Uterus (tissue), 4 donors: ENCODE measurements around the gene YJEFN3. TPM values are rescaled to one million over a fixed set of nuclear protein-coding genes. Genes with fewer than 3 reads are reported as not detected.

Experiments
- DNase-seq, 2 donors: peaks; one replicate each; pipeline ENCODE4 v3.0.0-alpha.2; 2019 to 2020
- H3K27ac ChIP-seq, 2 donors: fragments of 200-600 bp; sonication (generic); 1 replicate in 1 of 2; 2 replicates in 1 of 2; pipeline ENCODE4 v1.5.1; 2016 to 2018
- H3K27me3 ChIP-seq, 2 donors: fragments of 200-600 bp; sonication (generic); one replicate each; pipeline ENCODE4 v1.5.1; 2018 to 2019; ENCODE audit warnings: control low read depth in 1 of 2
- H3K36me3 ChIP-seq, 2 donors: fragments of 200-600 bp; sonication (generic); one replicate each; pipeline ENCODE4 v1.5.1; 2019; ENCODE audit warnings: control low read depth in 1 of 2
- H3K4me1 ChIP-seq, 2 donors: fragments of 200-600 bp; sonication (generic); one replicate each; pipeline ENCODE4 v1.5.1; 2018 to 2019; ENCODE audit warnings: control low read depth in 1 of 2
- H3K4me3 ChIP-seq, 2 donors: fragments of 200-600 bp; sonication (generic); 1 replicate in 1 of 2; 2 replicates in 1 of 2; pipeline ENCODE4 v1.5.1; 2018 to 2019; ENCODE audit warnings: mild to moderate bottlenecking in 1 of 2
- H3K9me3 ChIP-seq, 2 donors: fragments of 200-600 bp; sonication (generic); one replicate each; pipeline ENCODE4 v1.5.1; 2019; ENCODE audit warnings: control low read depth in 1 of 2
- POLR2A ChIP-seq, 2 donors: fragments of 450-650 bp; IDR thresholded peaks; one replicate each; pipeline ENCODE4 v1.6.1; 2016; ENCODE audit warnings: antibody characterized with exemption in 2 of 2, mild to moderate bottlenecking in 1 of 2, moderate library complexity in 1 of 2
- intact Hi-C: fragments of 100-400 bp; cut with DNase I; formaldehyde crosslinking; loops from one replicate; pipeline ENCODE4 v1.15.1; 2023; ENCODE audit warnings: low total_unique reads
- total RNA-seq, 4 donors: library from RNA; depleted of rRNA in 3 of 4; stranded (reverse); fragments of >200 nt in 3 of 4; gene quantifications; one replicate each; pipeline versions ENCODE4 v1.1.0 to v1.2.4, GENCODE V29; 2014 to 2023
- TF ChIP-seq, protein P1 (sequence below), 4 experiments: fragments of 200-600 bp in 2 of 4; fragments of 450-650 bp in 2 of 4; sonication (generic) in 2 of 4; IDR thresholded peaks; one replicate each; pipeline ENCODE4 v1.5.1; 2016 to 2019; ENCODE audit warnings: antibody characterized with exemption in 4 of 4, mild to moderate bottlenecking in 2 of 4, moderate library complexity in 1 of 4
- donor health status: DM: yes; HTN: yes; CAD: no.

The YJEFN3 gene
- total RNA-seq, 4 donors from 2014 or later: 1.5 to 6.8 (median 2.9) TPM; not detected in 1

GRCh38 chr19:19532806-19533701 is 4.3 kb downstream of the YJEFN3 start:
- Histone ChIP-seq H3K36me3 (no peaks in the 10 kb centered on the region), H3K9me3 (no peaks in the 10 kb centered on the region), H3K27ac (no peak overlapping the region), H3K4me3 (no peak overlapping the region), H3K4me1 (peaks cover 0 to 4% of the 10 kb centered on the region in 2 donors), H3K27me3 (peaks cover 0 to 2% of the 10 kb centered on the region in 2 donors)
- intact Hi-C loops: loop anchor here (10.0 kb wide), 1 partner anchor 112 kb away; the partner anchor contains the start of gene GMIP
- TF ChIP-seq, protein P1, sequence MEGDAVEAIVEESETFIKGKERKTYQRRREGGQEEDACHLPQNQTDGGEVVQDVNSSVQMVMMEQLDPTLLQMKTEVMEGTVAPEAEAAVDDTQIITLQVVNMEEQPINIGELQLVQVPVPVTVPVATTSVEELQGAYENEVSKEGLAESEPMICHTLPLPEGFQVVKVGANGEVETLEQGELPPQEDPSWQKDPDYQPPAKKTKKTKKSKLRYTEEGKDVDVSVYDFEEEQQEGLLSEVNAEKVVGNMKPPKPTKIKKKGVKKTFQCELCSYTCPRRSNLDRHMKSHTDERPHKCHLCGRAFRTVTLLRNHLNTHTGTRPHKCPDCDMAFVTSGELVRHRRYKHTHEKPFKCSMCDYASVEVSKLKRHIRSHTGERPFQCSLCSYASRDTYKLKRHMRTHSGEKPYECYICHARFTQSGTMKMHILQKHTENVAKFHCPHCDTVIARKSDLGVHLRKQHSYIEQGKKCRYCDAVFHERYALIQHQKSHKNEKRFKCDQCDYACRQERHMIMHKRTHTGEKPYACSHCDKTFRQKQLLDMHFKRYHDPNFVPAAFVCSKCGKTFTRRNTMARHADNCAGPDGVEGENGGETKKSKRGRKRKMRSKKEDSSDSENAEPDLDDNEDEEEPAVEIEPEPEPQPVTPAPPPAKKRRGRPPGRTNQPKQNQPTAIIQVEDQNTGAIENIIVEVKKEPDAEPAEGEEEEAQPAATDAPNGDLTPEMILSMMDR (IDR thresholded peaks at IDR 0.05): no peak
- TF ChIP-seq POLR2A (IDR thresholded peaks at IDR 0.05): no peak
- DNase-seq: no peak

DNA sequence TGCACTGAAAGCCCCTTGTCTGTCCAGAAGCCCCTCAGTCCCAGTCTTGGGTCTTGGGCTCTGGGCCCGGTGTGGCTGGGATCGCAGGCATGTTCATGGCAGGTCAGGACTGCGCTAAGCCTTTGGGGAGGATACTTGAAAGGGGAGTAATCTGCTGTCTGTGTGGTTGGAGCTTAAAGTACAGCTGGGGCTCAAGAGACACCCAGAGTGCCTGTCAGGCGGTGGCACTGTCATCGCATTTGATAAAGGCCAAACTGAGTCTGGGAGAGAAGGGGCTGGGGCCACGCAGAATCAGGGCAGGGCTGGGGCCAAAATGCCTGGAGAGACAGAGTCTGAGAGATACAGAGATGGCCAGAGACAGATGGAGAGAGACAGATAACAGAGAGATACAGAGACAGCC is 5.1 kb downstream of the YJEFN3 start:
- no peak for TF ChIP-seq POLR2A (IDR thresholded peaks at IDR 0.05)
- TF ChIP-seq, protein P1 (IDR thresholded peaks at IDR 0.05): no peak
- Histone ChIP-seq H3K27me3 (peaks cover 0 to 7% of the 10 kb centered on the region in 2 donors), H3K36me3 (no peaks in the 10 kb centered on the region), H3K4me1 (peaks cover 0 to 8% of the 10 kb centered on the region in 2 donors), H3K27ac (no peak overlapping the region), H3K9me3 (no peaks in the 10 kb centered on the region), H3K4me3 (no peak overlapping the region)
- DNase-seq: no peak
- intact Hi-C loops: loop anchor here (10.0 kb wide), 1 partner anchor 111 kb away; the partner anchor contains the start of gene GMIP

- intact Hi-C loops: loop anchor here (10.0 kb wide), 1 partner anchor 110 kb away; the partner anchor contains the start of gene GMIP
- Histone ChIP-seq H3K9me3 (no peaks in the 10 kb centered on the region), H3K27ac (no peak overlapping the region), H3K36me3 (no peaks in the 10 kb centered on the region), H3K27me3 (peaks cover 0 to 8% of the 10 kb centered on the region in 2 donors), H3K4me3 (no peak overlapping the region), H3K4me1 (peaks cover 0 to 8% of the 10 kb centered on the region in 2 donors)
- no peak for TF ChIP-seq POLR2A (IDR thresholded peaks at IDR 0.05)
- TF ChIP-seq, protein P1 (IDR thresholded peaks at IDR 0.05): no peak
- DNase-seq: no peak
These were observed 6.0 kb downstream of the YJEFN3 start for GRCh38 chr19:19534556-19535265.

GRCh38 chr19:19535311-19536191 is 6.8 kb downstream of the YJEFN3 start:
- DNase-seq: no peak
- TF ChIP-seq, protein P1 (IDR thresholded peaks at IDR 0.05): no peak
- H3K27me3 ChIP-seq: peaks cover under 1 to 17% of the 10 kb centered on the region in 2 donors
- intact Hi-C loops: loop anchor here (10.0 kb wide), 1 partner anchor 109 kb away; the partner anchor contains the start of gene GMIP
- peaks cover 0 to 12% of the 10 kb centered on the region in 2 donors for H3K4me1 ChIP-seq
- no peaks in the 10 kb centered on the region for H3K9me3 ChIP-seq
- no peaks in the 10 kb centered on the region for H3K36me3 ChIP-seq
- no peak overlapping the region for H3K4me3 ChIP-seq
- H3K27ac ChIP-seq: no peak overlapping the region
